ENCODE results near the gene PCSK4. TPM values are rescaled to one million over a fixed set of nuclear protein-coding genes. Genes with fewer than 3 reads are reported as not detected.

The PCSK4 gene
- total and polyA plus RNA-seq, 2 of the 13 experiments (the other 11 are each of a cell fraction or from before 2014, with no cell fraction given), result 2.0 to 2.7 TPM

- TF ChIP-seq DRAP1 (CRISPR knock-in tag; IDR thresholded peaks at IDR 0.05) (peak; percentile 36; the same call in 1 of the 2 replicates), EZH2 (conservative IDR thresholded peaks at IDR 0.05; ENCODE audit: low read depth, low read length) (no peak), STAT5B (CRISPR knock-in tag; IDR thresholded peaks at IDR 0.05) (no peak), ZNF138 (CRISPR knock-in tag; IDR thresholded peaks at IDR 0.05; ENCODE audit: low read depth) (no peak), ZHX2 (IDR thresholded peaks at IDR 0.05; ENCODE audit: low read depth) (no peak), ZHX2 (CRISPR knock-in tag; IDR thresholded peaks at IDR 0.05; ENCODE audit: borderline replicate concordance) (no peak), RCOR2 (CRISPR knock-in tag; IDR thresholded peaks at IDR 0.05) (0 out of 2 replicates have a peak, but pooled peaks have one; percentile 16), MTA1 (CRISPR knock-in tag; IDR thresholded peaks at IDR 0.05; ENCODE audit: borderline replicate concordance) (no peak), TCF7 (IDR thresholded peaks at IDR 0.05; ENCODE audit: low read depth) (no peak), CEBPG (CRISPR knock-in tag; IDR thresholded peaks at IDR 0.05) (peak; percentile 83), ARNT (IDR thresholded peaks at IDR 0.05) (no peak), TBP (CRISPR knock-in tag; IDR thresholded peaks at IDR 0.05) (no peak), HES4 (CRISPR knock-in tag; IDR thresholded peaks at IDR 0.05; ENCODE audit: borderline replicate concordance) (no peak), PITX1 (CRISPR knock-in tag; IDR thresholded peaks at IDR 0.05) (peak; percentile 59; the same call in 1 of the 2 replicates), WIZ (CRISPR knock-in tag; IDR thresholded peaks at IDR 0.05) (peak; percentile 23; the same call in 1 of the 2 replicates), MED1 (CRISPR knock-in tag; IDR thresholded peaks at IDR 0.05) (0 out of 2 replicates have a peak, but pooled peaks have one; percentile 13), ZNF383 (CRISPR knock-in tag; IDR thresholded peaks at IDR 0.05; ENCODE audit: borderline replicate concordance) (no peak), NBN (conservative IDR thresholded peaks at IDR 0.05) (no peak), FOXA1 (IDR thresholded peaks at IDR 0.05) (no peak), FOXA1 (CRISPR knock-in tag; IDR thresholded peaks at IDR 0.05) (no peak), UBTF (CRISPR knock-in tag; IDR thresholded peaks at IDR 0.05) (no peak), KDM3A (CRISPR knock-in tag; IDR thresholded peaks at IDR 0.05; ENCODE audit: low read depth) (no peak), FOXK1 (CRISPR knock-in tag; IDR thresholded peaks at IDR 0.05; ENCODE audit: borderline replicate concordance, low read depth) (peak; percentile 23; the same call in 1 of the 2 replicates), CREB1 (IDR thresholded peaks at IDR 0.05) (peak; percentile 40; the same call in 1 of the 2 replicates), CREB1 (CRISPR knock-in tag; IDR thresholded peaks at IDR 0.05) (no peak)
These were observed at the start of gene PCSK4 (continued) for GRCh38 chr19:1490311-1491113.

All from HepG2 (cell line).